HG02763 (cell line): ENCODE measurements around the gene PPA1.
"Not testable (repeated sequence)": the region's sequence is repeated elsewhere in the genome, so short reads cannot be mapped to it uniquely, and the experiment has no call there.

Source experiments
- ATAC-seq: cut with Tn5 transposase; IDR thresholded peaks from one replicate; pipeline ENCODE4 v1.9.1; 2021; ENCODE audit warnings: mild to moderate bottlenecking, moderate library complexity; ENCODE audit not compliant: unreplicated experiment

The PPA1 gene

GRCh38 chr10:70255329-70256299, 22.4 kb upstream of the PPA1 start:
- ATAC-seq = no peak

- ATAC-seq = no peak
These were observed 21.6 kb upstream of the PPA1 start for GRCh38 chr10:70254778-70255328.

- ATAC-seq = no peak
These were observed 20.9 kb upstream of the PPA1 start for GRCh38 chr10:70253878-70254765.

- no peak for ATAC-seq
These were observed 17.9 kb upstream of the PPA1 start for GRCh38 chr10:70250961-70251680.

- ATAC-seq = no peak
These were observed 14.1 kb upstream of the PPA1 start for GRCh38 chr10:70247360-70247759.

GRCh38 chr10:70241081-70241480, 7.9 kb upstream of the PPA1 start:
- ATAC-seq = no peak

- not testable (repeated sequence) for ATAC-seq
These were observed 6.8 kb upstream of the PPA1 start for GRCh38 chr10:70239986-70240385.

- not testable (repeated sequence) for ATAC-seq
These were observed 6.1 kb upstream of the PPA1 start for GRCh38 chr10:70239077-70239976.

- ATAC-seq = not testable (repeated sequence)
These were observed 4.8 kb upstream of the PPA1 start for GRCh38 chr10:70237958-70238536.

- no peak for ATAC-seq
These were observed 1.6 kb upstream of the PPA1 start for GRCh38 chr10:70234668-70235447.

- ATAC-seq = no peak
These were observed 691 bp upstream of the PPA1 start for GRCh38 chr10:70233939-70234300.

GRCh38 chr10:70232859-70233108, 445 bp downstream of the PPA1 start:
- ATAC-seq = no peak

- no peak for ATAC-seq
These were observed 922 bp downstream of the PPA1 start for GRCh38 chr10:70232155-70232858.

GRCh38 chr10:70228491-70228890, 4.7 kb downstream of the PPA1 start:
- ATAC-seq = no peak

- no peak for ATAC-seq
These were observed 5.5 kb downstream of the PPA1 start for GRCh38 chr10:70227548-70228320.

- ATAC-seq = no peak
These were observed 9.5 kb downstream of the PPA1 start for GRCh38 chr10:70223728-70224127.

- ATAC-seq = not testable (repeated sequence)
These were observed 10.3 kb downstream of the PPA1 start for GRCh38 chr10:70222811-70223447.
